ENCODE data around the gene THPO.

THPO gene

GRCh38 chr3:184384856-184385422 is 6.9 kb upstream of the THPO start:
- FAIRE-seq (no peak), DNase-seq (ENCODE audit: low spot score) (no peak)

GRCh38 chr3:184384342-184384741 is 6.3 kb upstream of the THPO start:
- FAIRE-seq (no peak), DNase-seq (ENCODE audit: low spot score) (no peak)

GRCh38 chr3:184383033-184383740 is 5.2 kb upstream of the THPO start:
- DNase-seq (ENCODE audit: low spot score), result no peak
- FAIRE-seq, result no peak

GRCh38 chr3:184382326-184383032 is 4.5 kb upstream of the THPO start:
- DNase-seq (ENCODE audit: low spot score) (no peak), FAIRE-seq (no peak)

- FAIRE-seq, result no peak
- DNase-seq (ENCODE audit: low spot score), result no peak
Measured at GRCh38 chr3:184381261-184382224, 3.5 kb upstream of the THPO start.

- FAIRE-seq, result no peak
- no peak for DNase-seq (ENCODE audit: low spot score)
Measured at GRCh38 chr3:184380627-184381260, 2.7 kb upstream of the THPO start.

- DNase-seq (ENCODE audit: low spot score) (no peak), FAIRE-seq (no peak)
Measured at GRCh38 chr3:184380185-184380626, 2.2 kb upstream of the THPO start.

GRCh38 chr3:184379358-184380184 is 1.6 kb upstream of the THPO start, which contains the start of gene CHRD:
CHRD (plus strand) TSS chr3:184380054; CDS start chr3:184380319, 265 bp downstream.
- DNase-seq (ENCODE audit: low spot score) (no peak), FAIRE-seq (no peak)

GRCh38 chr3:184378651-184379357 is 797 bp upstream of the THPO start:
- FAIRE-seq (no peak), DNase-seq (ENCODE audit: low spot score) (no peak)

GRCh38 chr3:184377374-184377773 is 633 bp downstream of the THPO start:
- no peak for DNase-seq (ENCODE audit: low spot score)
- no peak for FAIRE-seq

- DNase-seq (ENCODE audit: low spot score) (no peak), FAIRE-seq (no peak)
Measured at GRCh38 chr3:184375747-184376461, 2.1 kb downstream of the THPO start.

- DNase-seq (ENCODE audit: low spot score) (no peak), FAIRE-seq (no peak)
Measured at GRCh38 chr3:184373422-184373821, 4.6 kb downstream of the THPO start.

- FAIRE-seq (no peak), DNase-seq (ENCODE audit: low spot score) (no peak)
Measured at GRCh38 chr3:184372911-184373310, 5.1 kb downstream of the THPO start.

- no peak for FAIRE-seq
- no peak for DNase-seq (ENCODE audit: low spot score)
Measured at GRCh38 chr3:184372296-184372821, 5.6 kb downstream of the THPO start.

GRCh38 chr3:184371570-184372018 is 6.4 kb downstream of the THPO start:
- peak; percentile 52 for FAIRE-seq
- DNase-seq (ENCODE audit: low spot score), result peak; percentile 73

- no peak for FAIRE-seq
- no peak for DNase-seq (ENCODE audit: low spot score)
Measured at GRCh38 chr3:184368586-184369183, 9.3 kb downstream of the THPO start.

- DNase-seq (ENCODE audit: low spot score), result no peak
- FAIRE-seq, result no peak
Measured at GRCh38 chr3:184368116-184368515, 9.9 kb downstream of the THPO start.
